GM18519 (cell line): Measurements from ENCODE around the gene ACTR1A.
"Not testable (repeated sequence)": the region's sequence is repeated elsewhere in the genome, so short reads cannot be mapped to it uniquely, and the experiment has no call there.

Source experiments
- ATAC-seq: cut with Tn5 transposase; IDR thresholded peaks from one replicate; pipeline ENCODE4 v1.9.1; 2021; ENCODE audit warnings: mild to moderate bottlenecking, moderate library complexity; ENCODE audit not compliant: unreplicated experiment, low FRiP score

The ACTR1A gene

DNA sequence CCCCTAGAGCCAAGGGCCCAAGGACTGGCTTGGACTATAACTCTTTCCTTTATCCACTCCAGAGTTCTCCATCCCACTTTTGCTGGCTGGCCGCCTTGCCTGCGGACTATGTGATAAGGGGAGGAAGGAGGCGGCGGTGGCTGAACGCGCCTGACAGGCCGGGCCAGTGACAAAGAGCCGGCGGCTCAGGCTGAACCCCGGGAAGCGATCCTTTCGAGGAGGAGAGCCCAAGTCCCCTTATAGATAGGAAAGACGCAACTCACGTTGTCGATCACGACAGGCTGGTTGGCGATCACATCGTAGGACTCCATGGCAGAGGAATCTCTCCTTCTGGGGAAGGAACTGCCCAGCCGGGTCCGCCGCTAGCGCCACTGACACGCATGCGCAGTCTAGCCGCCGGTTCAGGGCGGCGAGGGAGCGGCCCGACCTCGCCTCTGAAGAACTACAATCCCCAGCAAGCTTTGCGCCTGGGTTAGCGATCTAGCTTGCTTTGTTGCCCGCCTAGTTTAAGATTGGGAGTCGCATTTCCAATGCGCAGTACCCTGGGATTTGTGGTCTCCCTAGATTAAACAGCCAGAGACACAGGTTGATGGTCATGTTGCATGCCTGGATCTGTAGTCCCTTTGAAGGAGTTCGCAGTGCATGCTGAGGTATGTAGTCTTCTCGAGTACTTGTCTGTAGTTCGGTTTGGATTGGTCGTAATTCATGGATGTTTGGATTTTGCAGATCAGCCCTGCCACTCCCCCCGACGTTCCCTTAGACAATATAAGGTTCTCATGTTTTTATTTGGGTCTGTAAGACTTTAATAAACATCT lies at the start of gene ACTR1A:
Gene ACTR1A (minus strand): TSS at position 376 of the 815 bp plus-strand sequence. CDS start 65 bp downstream, at position 311.
- peak; percentile 42 for ATAC-seq

DNA sequence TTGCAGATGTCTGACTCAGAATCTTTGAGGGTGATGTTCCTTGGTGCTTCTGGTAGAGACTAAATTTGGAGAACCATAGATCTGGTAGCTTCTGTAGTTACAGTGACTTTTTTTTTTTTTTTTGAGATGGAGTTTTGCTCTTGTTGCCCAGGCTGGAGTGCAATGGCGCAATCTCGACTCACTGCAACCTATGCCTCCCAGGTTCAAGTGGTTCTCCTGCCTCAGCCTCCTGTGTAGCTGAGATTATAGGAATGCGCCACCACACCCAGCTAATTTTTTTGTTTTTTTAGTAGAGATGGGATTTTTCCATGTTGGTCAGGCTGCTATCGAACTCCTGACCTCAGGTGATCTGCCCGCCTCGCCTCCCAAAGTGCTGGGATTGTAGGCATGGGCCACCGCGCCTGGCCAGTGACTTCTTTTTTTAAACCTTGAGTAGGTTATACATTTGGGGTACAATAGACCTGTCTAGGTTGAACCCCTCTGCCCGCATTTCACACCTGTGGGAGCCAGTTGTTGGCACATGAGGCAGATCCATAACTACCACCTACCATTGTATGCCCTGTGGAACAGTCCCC lies 48.2 kb upstream of the ACTR1A start:
- no peak for ATAC-seq

DNA sequence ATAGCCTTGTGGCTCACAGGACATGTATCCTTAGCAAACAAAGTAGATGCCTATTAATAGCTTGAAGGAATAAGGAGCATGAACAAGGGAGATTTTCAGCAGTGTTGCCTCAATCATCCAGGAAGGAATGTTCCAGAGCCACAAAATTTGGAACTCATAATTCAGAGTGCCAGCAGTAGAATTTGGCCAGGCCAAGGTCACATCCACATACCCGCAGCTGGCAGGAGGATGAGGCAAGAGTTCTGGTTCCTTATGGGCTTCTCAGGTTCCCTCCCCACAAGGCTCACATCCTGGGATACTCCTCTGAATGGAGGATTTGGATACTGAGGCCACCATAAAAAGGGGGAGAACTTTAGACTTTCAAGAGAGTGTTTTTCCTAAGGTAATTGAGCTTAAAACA lies 47.0 kb upstream of the ACTR1A start:
- no peak for ATAC-seq

DNA sequence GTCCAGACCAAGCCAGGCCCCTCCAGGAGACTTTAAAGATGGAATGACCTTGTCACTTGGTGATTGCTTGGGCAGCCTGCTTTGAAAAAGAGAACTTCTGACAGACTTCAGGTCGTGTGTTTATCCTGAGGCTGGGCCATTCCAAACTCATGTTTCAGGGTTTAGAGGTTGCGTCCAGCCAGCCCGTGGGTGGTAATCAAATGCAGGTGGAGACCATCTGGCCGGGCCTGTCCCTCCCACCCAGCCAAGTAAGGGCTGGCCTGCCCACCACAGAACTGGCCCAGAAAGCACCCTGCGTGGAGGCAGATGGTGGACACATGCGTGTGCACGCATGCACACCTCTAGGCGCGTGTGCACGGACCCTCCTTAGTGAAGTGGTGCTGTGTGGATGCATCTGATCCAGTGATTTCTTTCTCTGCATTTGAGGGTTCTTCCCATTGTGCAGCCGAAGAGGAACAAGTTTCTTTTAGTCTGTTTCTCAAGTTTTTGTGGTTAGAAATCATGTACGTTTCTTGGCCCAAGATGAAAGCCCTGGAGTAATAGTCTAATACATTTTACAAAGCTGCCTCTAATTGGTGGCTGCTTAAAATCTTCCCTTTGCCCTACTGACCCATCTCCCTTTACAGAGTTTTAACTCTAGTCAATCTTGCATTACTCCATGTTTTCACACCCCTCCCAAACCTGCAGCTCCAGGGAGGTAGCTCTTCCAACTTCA lies 44.3 kb upstream of the ACTR1A start:
- ATAC-seq, result no peak

DNA sequence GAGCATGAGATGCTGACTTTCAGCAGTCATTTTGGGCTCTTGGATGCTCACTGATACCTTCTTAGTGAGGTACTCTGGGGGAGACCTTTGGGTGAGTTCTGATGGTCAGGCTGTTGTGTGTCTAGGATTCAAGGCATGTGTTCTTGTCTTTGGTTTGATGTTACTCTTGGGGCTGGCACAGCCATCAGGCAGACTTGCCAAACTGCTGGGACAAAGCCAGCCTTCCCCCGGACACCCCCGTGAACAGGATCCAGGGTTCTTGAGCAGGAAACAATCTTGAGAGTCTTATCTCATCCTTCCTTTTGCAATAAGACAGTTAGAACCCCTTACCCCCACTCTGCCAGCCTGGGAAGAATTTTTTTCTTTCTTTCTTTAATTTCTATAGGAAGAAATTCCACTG lies 43.5 kb upstream of the ACTR1A start:
- ATAC-seq, result no peak

DNA sequence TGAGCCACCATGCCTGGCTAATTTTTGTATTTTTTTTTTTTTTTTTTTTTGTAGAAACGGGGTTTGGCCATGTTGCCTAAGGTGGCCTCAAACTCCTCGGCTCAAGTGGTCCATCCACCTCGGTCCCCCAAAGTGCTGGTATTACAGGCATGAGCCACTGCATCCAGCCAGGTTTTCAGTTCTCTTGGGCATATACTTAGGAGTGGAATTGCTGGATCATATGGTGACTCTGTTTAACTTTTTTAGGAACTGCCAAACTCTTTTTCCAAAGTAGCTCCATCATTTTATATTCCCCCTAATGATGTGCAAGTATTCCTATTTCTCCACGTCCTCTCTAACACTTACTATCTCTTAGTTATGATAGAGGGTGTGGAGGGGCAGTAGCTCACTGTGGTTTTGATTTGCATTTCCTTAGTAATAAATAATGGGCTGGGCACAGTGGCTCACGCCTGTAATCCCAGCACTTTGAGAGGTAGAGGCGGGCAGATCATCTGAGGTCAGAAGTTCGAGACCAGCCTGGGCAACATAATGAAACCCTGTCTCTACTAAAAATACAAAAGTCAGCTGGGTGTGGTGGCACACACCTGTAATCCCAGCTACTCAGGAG lies 42.9 kb upstream of the ACTR1A start:
- ATAC-seq, result no peak

DNA sequence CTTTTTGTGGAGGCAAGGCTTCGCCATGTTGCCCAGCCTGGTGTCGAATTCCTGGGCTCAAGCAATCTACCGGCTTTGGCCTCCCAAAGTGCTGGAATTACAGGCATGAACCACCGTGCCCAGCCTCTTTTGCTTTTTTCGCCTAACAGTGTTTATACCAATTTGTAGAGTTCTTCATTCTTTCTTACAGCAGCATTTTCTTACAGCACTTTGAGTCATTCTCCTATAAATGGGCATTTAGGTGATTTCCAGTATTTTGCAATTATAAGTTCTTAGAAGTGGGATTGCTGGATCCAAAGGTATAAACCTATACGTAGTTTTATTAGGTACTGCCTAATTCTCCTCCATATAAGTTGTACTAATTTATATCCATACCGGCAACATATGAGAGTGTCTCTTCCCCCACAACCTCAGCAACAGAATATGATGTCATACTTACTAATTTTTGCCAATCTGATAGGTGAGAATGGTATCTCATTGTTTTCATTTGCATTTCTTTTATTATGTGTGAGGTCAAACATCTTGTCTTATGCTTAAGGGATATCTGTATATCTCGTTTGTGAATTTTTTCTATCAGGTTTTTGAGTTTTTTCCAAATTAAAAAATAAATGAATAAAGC lies 40.4 kb upstream of the ACTR1A start:
- no peak for ATAC-seq

DNA sequence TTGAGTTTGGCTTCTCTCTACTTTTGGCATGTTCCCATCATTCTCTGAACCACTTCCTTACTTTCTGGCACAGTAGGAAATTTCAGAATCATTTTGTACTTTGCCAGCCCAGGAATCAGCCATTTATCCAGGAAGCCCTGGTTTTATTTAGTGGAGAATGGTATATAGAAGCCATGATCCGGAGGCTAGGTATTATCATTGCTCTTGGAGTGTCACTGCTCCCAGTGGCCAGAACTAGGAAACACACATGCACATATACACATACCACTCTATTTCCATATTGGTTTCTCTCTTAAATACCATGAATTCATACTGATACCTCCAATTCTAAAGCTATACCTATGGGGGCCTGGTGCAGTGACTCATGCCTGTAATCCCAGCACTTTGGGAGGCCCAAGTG lies 37.5 kb upstream of the ACTR1A start:
- ATAC-seq, result no peak

DNA sequence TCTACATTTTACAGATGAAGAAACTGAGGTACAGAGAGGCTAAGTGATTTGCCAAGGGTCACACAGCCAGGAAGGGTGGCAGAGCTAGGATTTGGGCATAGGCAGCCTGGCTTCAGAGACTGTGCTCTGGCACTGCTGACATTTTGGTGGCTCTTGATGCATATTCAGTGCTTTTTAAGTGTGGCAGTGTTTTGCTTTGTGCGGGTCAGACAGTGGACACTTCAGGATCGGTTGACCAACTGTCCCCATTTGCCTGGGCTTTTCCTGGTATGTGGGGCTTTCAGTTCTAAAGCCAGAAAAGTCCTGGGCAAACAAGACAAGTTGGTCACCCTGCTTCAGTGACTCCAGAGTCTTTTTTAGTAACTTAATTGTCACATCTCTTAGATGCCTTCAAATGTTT lies 36.3 kb upstream of the ACTR1A start:
- no peak for ATAC-seq

DNA sequence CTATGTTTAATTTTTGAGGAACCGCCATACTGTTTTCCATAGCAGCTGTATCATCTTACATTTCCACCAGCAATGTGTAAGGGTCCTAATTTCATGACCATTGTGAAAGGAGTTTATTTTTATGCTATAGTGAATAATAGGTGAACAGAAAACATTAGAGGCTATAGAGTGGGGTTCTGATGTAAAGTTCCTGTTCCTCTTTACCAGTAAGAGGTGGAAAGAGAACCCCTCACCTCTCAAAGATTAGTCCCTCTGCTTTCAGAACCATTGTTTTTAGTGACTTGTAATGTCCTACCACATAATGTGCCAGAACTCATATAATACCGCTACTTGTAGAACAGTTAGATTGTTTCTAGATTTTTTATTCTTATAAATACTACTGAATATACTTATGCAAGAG lies 35.4 kb upstream of the ACTR1A start:
- no peak for ATAC-seq

DNA sequence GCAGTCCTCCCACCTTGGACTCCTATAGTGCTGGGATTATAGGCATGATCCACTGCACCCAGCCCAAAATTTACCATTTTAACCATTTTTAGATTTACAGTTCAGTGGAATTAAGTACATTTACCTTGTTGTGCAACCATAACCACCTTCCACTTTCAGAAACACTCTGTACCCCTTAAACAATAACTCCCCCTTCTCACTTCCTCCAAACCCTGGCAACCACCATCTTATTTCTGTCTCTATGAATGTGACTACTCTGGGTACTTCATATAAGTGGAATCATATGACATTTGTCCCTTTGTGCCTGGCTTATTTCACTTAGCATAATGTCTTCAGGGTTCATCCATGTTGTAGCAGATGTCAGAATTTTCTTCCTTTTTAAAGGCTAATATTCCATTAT lies 34.9 kb upstream of the ACTR1A start:
- ATAC-seq, result no peak

DNA sequence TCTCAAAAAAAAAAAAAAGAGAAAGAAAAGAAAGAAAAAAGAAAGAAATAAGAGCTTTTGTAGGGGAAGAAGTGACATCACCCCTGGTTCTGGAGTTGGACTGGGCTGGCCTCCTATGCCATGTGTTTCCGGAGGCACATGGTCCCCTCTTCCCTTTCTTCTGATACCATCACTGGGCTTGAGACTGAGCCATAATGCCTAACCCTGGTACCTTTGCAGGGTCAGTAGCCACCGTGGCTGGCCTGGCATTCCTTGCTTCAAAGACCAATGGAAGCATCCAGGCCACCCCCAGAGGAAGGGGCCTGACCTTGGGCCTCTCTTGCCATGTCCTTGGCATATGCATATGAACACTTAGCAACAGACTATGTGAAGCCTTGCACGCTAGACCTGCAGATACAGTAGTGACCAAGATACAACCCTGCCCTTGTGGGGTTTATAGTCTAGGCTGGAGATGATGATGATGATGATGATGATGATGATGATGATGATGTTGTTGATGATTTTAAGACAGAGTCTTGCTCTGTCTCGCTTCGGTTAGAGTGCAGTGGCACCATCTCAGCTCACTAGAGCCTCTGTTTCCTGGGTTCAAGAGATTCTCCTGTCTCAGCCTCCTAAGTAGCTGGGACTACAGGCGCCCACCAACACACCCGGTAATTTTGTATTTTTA lies 33.1 kb upstream of the ACTR1A start:
- ATAC-seq, result no peak

DNA sequence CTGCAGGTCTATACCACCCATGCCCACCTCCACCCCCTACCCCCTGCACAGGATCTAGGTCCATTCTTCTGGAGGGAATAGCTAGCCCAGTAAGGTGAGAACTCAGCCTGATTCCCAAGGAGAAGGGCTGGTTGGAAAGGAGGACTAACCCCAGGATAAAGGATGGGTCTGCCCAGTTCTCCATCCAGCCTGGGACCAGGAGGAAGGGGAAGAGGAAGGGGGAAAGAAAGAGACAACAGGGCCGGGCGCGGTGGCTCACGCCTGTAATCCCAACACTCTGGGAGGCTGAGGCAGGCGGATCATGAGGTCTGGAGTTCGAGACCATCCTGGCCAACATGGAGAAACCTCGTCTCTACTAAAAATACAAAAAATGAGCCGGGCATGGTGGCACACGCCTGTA lies 32.5 kb upstream of the ACTR1A start:
- not testable (repeated sequence) for ATAC-seq

DNA sequence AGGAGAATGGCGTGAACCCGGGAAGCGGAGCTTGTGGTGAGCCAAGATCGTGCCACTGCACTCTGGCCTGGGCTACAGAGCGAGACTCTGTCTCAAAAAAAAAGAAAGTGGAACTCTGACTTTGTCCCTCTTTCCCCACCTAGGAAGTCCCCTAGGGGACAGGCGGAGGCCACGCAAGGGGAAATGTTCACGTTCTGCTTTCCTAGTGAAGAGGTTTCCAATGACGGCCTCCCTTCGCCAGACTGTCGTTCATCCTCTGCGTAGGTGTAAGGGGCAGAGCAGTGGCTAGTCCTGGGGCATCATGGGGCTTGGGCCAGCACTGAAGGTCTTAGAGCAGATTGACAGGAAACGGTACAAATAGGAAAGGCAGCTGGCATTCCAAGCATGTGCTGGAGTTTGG lies 31.8 kb upstream of the ACTR1A start:
- no peak for ATAC-seq

DNA sequence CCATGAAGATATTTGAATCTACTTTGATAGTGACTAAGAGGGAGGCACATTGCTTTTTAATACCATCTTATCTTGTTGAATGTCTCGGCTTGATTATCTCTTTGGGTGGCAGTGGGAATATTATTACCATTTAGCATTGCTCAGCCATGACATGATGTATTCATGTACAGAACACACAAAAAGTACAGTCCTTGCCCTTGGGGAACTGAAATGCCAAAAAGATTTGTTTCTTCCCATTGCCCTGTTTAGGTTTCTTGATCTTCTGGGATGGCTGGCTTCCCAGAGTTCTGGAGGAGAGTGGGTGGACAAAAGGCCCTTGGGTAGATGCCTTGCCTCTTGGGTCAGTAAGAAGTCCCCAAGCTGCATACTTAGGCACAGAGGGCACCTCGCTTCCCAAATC lies 25.0 kb upstream of the ACTR1A start:
- no peak for ATAC-seq

DNA sequence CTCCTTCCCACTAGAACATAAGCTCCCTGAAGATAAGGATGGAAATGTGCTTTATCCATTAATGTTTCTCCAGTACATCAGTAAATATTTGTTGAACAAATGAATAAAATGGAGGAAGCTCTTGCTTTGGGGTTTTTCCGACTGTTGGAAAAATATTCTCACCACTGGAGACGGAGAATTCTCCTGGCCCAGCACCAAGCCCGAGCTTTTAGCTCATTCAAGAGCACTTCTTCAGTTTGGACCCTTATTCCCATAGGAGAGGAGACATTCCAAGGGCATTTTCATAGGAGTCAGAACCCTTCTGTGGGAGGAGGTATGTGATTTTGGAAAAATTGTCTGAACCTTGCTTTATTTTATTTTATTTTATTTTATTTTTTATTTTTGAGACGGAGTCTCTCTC lies 22.2 kb upstream of the ACTR1A start:
- no peak for ATAC-seq

DNA sequence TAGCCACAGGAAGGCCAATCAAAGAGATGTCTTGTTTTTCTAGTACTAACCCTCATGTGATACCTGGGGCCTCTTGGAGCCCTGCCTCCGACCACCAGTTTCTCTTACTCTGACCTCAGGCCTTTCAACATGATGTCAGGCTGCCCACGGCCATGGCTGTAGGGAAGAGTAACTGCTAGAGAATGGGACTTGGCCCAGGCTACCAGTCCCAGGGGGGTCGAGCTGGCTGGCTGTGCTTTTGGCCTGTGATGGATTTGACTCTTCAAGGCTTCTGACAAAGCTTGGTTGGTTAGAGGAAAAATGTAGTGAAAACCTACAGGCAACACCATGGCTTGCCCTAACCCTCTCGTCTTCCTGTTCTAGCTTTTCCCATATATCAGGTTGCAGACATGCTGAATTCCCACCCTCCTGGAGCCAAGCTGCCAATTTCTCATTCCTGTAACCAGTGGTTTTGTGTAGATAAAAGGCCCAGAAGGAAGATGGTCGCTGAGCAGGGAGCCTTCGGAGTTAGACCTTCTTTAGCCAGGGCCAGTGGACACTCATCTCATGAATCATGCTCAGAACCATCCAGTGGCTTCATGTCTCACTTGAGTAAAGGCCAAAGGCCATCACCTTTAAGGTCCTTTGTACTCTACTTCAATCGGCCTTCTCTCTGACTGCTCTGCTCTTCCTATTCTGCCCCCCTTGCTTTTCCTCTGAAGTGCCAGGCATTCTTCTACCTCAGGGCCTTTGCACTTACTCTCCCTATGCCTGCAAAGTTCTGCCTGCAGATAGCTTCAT lies 20.9 kb upstream of the ACTR1A start:
- ATAC-seq, result no peak

DNA sequence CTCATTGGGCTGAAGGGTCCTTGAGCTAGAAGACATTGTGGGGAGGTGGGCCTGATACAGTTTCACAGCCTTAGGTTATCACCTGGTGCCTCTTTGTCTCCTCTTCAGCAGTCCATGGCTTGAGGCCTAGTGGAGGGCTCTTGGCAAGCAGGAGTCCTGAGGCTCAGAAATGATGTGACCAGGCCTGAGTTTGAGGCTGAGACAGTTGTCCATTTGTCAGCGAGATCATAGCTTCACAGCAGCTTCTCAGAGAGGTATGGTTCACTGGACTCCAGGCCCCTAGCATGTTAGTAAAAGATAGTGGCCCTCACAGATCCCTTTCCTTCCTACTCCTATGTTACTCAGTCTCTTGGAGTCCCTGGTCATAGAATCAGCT lies 20.4 kb upstream of the ACTR1A start:
- ATAC-seq, result no peak

DNA sequence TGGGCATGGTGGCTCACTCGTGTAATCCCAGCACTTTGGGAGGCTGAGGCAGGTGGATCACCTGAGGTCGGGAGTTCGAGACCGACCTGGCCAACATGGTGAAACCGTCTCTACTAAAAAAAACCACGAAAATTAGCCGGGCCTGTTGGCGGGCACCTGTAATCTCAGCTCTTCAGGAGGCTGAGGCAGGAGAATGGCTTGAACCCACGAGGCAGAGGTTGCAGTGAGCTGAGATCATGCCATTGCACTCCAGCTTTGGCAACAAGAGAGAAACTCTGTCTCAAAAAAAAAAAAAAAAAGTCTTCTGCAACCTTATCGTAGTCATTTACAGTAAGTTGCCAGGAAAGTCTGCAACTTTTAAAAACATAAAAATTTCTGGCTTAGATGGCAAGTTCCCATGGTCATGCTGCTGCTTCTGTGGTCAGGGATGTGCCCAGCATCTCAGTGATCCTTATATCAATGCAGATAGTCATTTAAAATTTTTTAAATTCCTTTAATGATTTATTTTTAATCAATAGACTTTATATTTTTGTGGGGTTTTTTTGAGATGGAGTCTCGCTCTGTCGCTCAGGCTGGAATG lies 16.8 kb upstream of the ACTR1A start:
- no peak for ATAC-seq
